Neuron (in vitro differentiated cells): ENCODE measurements around the gene PLAGL2.
"Not testable (repeated sequence)": the region's sequence is repeated elsewhere in the genome, so short reads cannot be mapped to it uniquely, and the experiment has no call there.

ENCODE experiments used
- H2AFZ ChIP-seq: one replicate; pipeline ENCODE4 v1.6.1; 2013; ENCODE audit warnings: low read depth, mild to moderate bottlenecking, inconsistent platforms, low read length, moderate library complexity
- H3K27me3 ChIP-seq: one replicate; pipeline ENCODE4 v1.6.1; 2013; ENCODE audit warnings: low read length; ENCODE audit not compliant: insufficient read depth
- H3K36me3 ChIP-seq: one replicate; pipeline ENCODE4 v1.6.1; 2013; ENCODE audit warnings: low read length; ENCODE audit not compliant: insufficient read depth
- H3K4me1 ChIP-seq: one replicate; pipeline ENCODE4 v1.6.1; 2013; ENCODE audit warnings: low read length; ENCODE audit not compliant: insufficient read depth
- H3K4me3 ChIP-seq: 2 replicates; pipeline ENCODE4 v1.5.1; 2013; ENCODE audit warnings: mild to moderate bottlenecking, low read length, moderate library complexity
- H3K9me3 ChIP-seq: one replicate; pipeline ENCODE4 v1.6.1; 2013; ENCODE audit warnings: low read length

PLAGL2 gene

GRCh38 chr20:32205843-32206759 lies 1.4 kb downstream of the PLAGL2 start:
- Histone ChIP-seq H3K4me1 (peaks cover 30% of the 10 kb centered on the region), H3K9me3 (no peaks in the 10 kb centered on the region), H3K36me3 (peaks cover 50% of the 10 kb centered on the region), H3K27me3 (no peaks in the 10 kb centered on the region), H3K4me3 (peak overlapping the region; percentile 100), H2AFZ (no peak overlapping the region)

GRCh38 chr20:32205110-32205842 lies 2.3 kb downstream of the PLAGL2 start:
- H2AFZ ChIP-seq: no peak overlapping the region
- H3K27me3 ChIP-seq: no peaks in the 10 kb centered on the region
- peaks cover 48% of the 10 kb centered on the region for H3K36me3 ChIP-seq
- peak overlapping the region; percentile 100 for H3K4me3 ChIP-seq
- no peaks in the 10 kb centered on the region for H3K9me3 ChIP-seq
- peaks cover 30% of the 10 kb centered on the region for H3K4me1 ChIP-seq

GRCh38 chr20:32204205-32205109 lies 3.1 kb downstream of the PLAGL2 start:
- no peak overlapping the region for H3K4me3 ChIP-seq
- H3K4me1 ChIP-seq: peaks cover 30% of the 10 kb centered on the region
- H3K36me3 ChIP-seq: peaks cover 48% of the 10 kb centered on the region

GRCh38 chr20:32203356-32204204 lies 4.0 kb downstream of the PLAGL2 start:
- H3K36me3 ChIP-seq: peaks cover 57% of the 10 kb centered on the region
- no peaks in the 10 kb centered on the region for H3K9me3 ChIP-seq
- no peaks in the 10 kb centered on the region for H3K27me3 ChIP-seq
- H2AFZ ChIP-seq: no peak overlapping the region
- H3K4me1 ChIP-seq: peaks cover 30% of the 10 kb centered on the region
- no peak overlapping the region for H3K4me3 ChIP-seq

More at GRCh38 chr20:32204205-32205109, 3.1 kb downstream of the PLAGL2 start:
- Histone ChIP-seq H2AFZ (no peak overlapping the region), H3K9me3 (no peaks in the 10 kb centered on the region), H3K27me3 (no peaks in the 10 kb centered on the region)

DNA sequence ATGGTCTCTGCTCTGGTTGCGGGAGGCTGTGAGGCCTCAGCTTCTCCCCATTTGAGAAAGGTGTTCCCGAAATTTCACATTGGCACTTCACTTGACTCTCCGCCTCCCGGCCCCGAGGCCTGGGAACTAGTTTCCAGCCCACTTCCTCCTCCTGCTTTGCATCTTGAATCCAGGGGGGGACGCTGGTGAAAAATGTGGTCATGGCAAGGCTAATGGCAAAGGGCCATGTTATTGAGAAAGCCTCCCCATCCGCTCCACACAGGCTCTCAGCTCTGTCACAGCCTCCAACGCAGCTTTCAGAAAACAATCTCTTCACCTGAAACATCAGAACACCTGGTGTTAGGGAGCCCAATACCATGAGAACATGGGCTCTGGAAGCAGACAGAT lies 5.6 kb downstream of the PLAGL2 start:
- peaks cover 25% of the 10 kb centered on the region for H3K4me1 ChIP-seq
- no peak overlapping the region for H2AFZ ChIP-seq
- peaks cover 71% of the 10 kb centered on the region for H3K36me3 ChIP-seq
- no peaks in the 10 kb centered on the region for H3K9me3 ChIP-seq
- no peak overlapping the region for H3K4me3 ChIP-seq
- no peaks in the 10 kb centered on the region for H3K27me3 ChIP-seq

DNA sequence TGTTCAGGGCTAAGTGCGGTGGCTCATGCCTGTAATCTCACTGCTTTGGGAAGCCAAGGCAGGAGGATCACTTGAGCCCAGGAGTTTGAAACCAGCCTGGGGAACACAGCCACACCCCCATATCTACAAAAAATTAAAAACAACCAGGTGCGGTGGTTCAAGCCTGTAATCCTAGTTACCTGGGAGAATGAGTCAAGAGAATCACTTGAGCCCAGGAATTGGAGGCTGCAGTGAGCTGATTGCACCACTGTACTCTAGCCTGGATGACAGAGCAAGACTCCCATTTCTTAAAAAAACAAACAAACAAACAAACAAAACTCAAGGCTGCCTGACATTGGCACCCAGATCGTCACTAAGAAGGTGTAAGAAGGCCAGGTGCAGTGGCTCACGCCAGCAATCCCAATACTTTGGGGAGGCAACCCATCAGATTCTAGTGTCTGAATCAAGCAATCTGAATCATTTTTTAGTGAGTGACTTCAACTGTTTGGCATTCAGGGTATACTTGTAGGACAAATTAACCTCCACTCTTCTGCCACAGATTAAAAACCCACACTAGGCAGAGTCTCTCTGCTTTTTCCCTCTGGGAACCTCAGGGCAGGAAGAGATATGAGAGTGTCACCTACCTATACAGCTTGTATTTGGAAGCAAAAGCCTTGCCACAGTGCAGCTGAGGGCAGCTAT lies 6.1 kb downstream of the PLAGL2 start:
- Histone ChIP-seq H3K4me3 (no peak overlapping the region), H3K27me3 (no peaks in the 10 kb centered on the region), H3K36me3 (peaks cover 75% of the 10 kb centered on the region), H3K4me1 (peaks cover 21% of the 10 kb centered on the region), H3K9me3 (no peaks in the 10 kb centered on the region), H2AFZ (no peak overlapping the region)

- H3K9me3 ChIP-seq: no peaks in the 10 kb centered on the region
- no peaks in the 10 kb centered on the region for H3K4me1 ChIP-seq
- peaks cover 82% of the 10 kb centered on the region for H3K36me3 ChIP-seq
- no peak overlapping the region for H2AFZ ChIP-seq
- H3K27me3 ChIP-seq: no peaks in the 10 kb centered on the region
- no peak overlapping the region for H3K4me3 ChIP-seq
These were observed 8.5 kb downstream of the PLAGL2 start for GRCh38 chr20:32199006-32199405.

DNA sequence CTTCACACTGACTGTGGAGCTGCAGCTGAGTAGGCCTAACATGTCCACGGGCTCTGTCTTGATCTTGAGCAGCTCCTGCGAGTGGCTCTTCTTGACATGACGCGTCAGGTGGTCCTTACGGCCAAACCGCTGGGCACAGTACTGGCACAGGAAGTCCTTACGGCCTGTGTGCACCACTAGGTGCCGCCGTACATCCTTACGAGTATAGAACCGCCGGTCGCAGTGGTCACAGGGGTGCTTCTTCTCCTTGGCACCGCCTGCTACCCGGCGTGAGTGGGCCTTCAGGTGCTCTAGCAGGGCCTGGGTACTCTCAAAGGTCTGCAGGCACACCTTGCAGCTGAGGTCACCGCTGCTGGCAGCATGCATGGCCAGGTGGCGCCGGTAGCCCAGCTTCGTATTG lies 10.4 kb downstream of the PLAGL2 start:
- peaks cover 80% of the 10 kb centered on the region for H3K36me3 ChIP-seq
- not testable (repeated sequence) for H3K4me1 ChIP-seq, H3K27me3 ChIP-seq, H2AFZ ChIP-seq, H3K4me3 ChIP-seq, H3K9me3 ChIP-seq

- H3K27me3 ChIP-seq, H3K4me1 ChIP-seq, H2AFZ ChIP-seq, H3K9me3 ChIP-seq, H3K4me3 ChIP-seq: not testable (repeated sequence)
- H3K36me3 ChIP-seq: peaks cover 78% of the 10 kb centered on the region
These were observed 10.9 kb downstream of the PLAGL2 start for GRCh38 chr20:32196613-32197012.

GRCh38 chr20:32195581-32195980 lies 12.0 kb downstream of the PLAGL2 start:
- Histone ChIP-seq H3K4me1 (no peaks in the 10 kb centered on the region), H3K36me3 (peaks cover 69% of the 10 kb centered on the region), H2AFZ (no peak overlapping the region), H3K27me3 (no peaks in the 10 kb centered on the region), H3K9me3 (no peaks in the 10 kb centered on the region), H3K4me3 (no peak overlapping the region)

DNA sequence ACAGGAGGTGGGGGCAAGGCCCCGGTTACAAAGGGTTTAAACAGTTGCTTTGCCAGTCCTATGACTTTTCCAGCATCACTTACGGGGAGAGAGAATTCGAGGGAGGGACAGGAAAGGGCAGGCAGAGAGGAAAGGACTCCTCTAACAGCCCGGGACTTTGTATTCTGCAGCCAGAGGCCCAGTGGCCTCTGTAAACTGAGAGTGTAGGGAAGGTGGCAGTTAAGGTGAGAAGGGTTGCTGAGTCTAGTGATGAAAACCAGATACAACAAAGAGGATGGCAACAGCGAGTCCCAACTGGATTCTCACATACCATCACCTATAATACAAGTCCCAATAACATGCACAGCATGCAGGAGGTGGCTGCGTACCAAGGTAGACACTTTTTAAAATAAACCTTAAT lies 13.5 kb downstream of the PLAGL2 start:
- Histone ChIP-seq H3K9me3 (peaks cover 4% of the 10 kb centered on the region), H3K36me3 (peaks cover 57% of the 10 kb centered on the region), H3K27me3 (no peaks in the 10 kb centered on the region), H2AFZ (no peak overlapping the region), H3K4me3 (no peak overlapping the region), H3K4me1 (peaks cover 2% of the 10 kb centered on the region)

GRCh38 chr20:32193336-32193735 lies 14.2 kb downstream of the PLAGL2 start:
- H3K36me3 ChIP-seq: peaks cover 51% of the 10 kb centered on the region
- H3K4me1 ChIP-seq, H3K27me3 ChIP-seq, H3K4me3 ChIP-seq, H3K9me3 ChIP-seq, H2AFZ ChIP-seq: not testable (repeated sequence)
